NB4 (cell line): ENCODE results near the gene LITAFD.

Source experiments
- CTCF ChIP-seq: IDR thresholded peaks from one replicate; pipeline ENCODE4 v1.5.1; 2012; ENCODE audit warnings: low read depth, low read length
- MYC ChIP-seq: IDR thresholded peaks from 2 replicates; pipeline ENCODE4 v1.6.1; 2011; ENCODE audit warnings: low read depth, low read length
- POLR2A ChIP-seq: IDR thresholded peaks from 2 replicates; pipeline ENCODE4 v1.6.1; 2011; ENCODE audit warnings: mild to moderate bottlenecking; ENCODE audit not compliant: insufficient read length; ENCODE audit errors: extremely low read depth

- TF ChIP-seq CTCF: no peak
- TF ChIP-seq MYC: no peak
- TF ChIP-seq POLR2A: no peak
Observed at GRCh38 chr16:8925455-8925854, 43.3 kb downstream of the LITAFD start.
